NCI-H510A (cell line): ENCODE measurements around the gene INTS14.
A peak's percentile ranks its signal among the peaks of the same experiment; 100 is the strongest.

Experiments used
- DNase-seq: peaks from one replicate; lab custom pipeline; 2025; lab: John Stamatoyannopoulos, UW

The INTS14 gene

DNA sequence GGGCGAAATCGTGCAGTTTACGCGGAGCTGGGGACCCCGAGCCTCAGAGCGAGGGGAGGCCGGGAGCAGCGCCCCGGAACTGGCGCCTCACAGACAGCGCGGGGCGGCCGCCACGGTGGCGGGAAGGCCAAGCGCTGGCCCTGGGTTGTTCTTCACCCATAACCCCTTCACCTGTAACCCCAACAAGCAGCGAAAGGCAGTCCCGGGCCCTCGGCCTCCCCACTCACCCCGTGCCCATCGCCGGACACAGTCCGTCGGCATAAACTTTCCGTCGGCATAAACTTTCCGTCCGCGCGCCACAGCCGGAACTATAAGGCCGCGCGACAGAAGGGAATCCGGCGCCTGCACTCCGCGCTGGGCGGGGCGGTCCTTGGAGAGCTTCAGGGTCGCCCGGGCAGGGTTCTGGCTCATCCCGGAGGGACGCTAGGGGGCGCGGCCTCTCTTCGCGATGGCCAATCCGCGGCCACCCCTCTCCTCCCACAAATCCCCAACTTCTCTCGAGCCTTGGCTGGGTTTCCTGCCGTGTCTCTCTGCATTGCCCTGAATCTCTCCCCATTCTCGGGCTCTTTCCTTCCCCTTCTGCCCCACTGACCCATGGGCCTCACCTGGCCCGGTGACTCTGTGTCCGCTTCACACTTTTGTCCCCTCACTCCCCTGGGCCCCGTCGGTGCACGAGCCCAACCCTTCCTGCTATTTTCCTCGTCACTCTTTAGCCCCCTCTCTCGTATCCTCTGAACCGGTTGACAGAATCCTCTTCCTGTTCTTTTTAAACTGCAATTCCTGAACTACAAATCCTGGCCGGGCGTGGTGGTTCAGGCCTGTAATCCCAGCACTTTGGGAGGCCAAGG lies at the start of gene INTS14:
INTS14 (minus strand) TSS at position 261 of the 848 bp plus-strand sequence. CDS start 3,751 bp downstream, outside the sequence.
- DNase-seq = peak; percentile 89

DNA sequence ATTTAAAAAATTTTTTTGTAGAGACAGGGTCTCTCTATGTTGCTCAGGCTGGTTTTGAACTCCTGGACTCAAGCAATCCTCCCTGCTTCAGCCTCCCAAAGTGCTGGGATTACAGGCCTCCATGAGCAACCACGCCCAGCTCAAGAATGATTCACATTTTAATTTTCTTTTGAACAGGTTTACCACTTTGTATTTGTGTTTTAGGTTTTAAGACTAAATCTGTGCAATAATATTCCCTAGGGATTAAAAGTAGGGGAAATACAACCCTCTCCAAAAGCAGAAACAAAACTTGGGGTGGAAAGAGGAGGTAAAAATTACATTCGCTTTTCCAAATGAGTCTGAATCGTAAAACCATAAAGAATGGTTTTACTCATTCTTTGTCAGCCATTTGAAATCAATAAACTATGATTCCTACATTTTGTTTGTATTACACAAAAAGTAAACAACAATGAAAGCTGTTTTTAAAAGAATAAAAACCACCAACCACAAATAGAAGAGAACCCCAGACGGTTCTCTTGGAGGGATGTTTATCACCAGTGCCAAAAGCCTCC lies 48.6 kb upstream of the INTS14 start:
- no peak for DNase-seq

DNA sequence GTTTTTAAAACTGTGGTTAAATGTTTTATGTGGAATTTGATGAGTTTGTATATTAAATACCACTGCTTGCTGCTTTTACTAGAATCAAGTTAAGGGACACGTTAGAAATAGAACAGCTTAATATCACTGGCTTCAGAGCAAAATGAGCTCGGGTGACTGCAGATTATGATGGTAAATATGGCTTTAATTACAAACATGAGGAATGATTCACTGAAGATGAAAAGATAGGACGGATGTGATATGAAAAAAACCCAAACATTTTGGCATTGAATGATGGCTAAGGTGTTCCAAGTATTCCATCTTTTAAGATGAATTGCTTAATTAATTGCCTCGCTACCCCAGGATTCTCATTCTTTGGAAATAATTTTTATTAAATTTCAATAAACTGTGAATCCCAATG lies 44.5 kb upstream of the INTS14 start:
- DNase-seq = no peak

DNA sequence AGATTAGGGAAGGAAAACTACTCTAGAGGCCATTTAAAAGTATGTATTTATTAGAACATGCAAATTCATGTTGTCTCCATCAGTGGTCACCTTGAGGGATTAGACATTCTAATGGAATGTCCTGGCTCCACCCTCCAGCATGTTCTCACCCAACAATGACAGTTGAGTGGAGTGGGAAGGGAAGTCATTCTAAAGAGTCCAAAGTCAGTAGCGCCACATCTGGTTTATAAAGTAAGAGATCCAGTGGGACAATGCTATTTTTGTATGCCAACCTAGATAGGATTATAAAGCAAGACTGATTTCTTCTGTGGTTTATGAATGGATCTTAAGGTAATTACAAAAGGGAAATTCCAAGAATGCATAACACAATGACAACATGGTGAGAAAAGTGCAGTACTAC lies 44.1 kb upstream of the INTS14 start:
- DNase-seq = no peak

DNA sequence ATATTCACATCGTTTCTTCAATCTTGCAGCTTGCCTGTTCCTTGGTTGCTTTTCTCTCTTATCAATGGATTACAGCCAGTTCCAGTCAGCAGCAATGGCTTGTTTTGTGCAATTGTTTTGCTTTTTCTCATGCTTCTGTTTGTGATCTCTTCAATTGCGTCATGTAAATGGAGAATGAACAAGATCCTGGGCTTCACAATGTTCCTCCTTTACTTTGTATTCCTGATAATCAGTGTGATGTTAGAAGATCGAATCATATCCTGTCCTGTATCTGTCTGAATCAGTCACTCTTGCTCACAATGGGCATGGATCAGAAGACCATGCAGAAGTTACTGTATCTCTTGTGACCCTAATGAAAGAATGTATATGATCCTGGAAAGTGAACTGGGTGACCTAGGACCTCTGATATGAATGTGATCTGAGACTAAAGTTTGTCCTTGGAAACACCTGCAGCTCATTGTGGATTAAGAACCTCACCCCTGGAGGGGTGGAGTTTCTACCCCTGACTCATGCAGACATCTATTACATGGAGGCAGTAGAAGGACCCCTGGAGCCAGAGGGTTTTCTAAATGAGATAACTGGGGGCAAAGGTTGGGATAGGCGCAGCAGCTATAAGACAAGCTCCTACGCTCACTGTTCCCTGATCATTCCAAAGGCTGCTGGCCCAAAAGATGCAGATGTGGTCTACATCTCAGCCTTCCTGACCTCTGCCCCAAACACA lies 43.0 kb upstream of the INTS14 start:
- no peak for DNase-seq

DNA sequence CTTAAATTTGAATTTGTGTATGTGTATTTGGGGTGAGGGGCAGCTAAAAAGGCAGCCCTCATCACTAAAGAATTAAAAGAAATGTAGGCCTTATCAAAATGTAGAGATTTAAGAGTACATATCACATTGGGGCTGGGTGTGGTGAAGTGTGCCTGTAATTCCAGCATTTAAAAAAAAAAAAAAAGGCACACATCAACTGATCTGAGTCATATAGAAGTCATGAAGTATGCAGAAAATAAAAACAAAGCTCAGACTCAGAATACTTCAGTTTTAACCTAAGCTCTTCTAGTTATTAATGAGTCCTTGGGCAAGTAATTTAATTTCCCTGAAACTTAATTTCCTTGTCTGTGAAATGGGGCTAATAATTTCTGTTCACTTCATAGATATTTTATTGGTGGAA lies 42.4 kb upstream of the INTS14 start:
- no peak for DNase-seq

DNA sequence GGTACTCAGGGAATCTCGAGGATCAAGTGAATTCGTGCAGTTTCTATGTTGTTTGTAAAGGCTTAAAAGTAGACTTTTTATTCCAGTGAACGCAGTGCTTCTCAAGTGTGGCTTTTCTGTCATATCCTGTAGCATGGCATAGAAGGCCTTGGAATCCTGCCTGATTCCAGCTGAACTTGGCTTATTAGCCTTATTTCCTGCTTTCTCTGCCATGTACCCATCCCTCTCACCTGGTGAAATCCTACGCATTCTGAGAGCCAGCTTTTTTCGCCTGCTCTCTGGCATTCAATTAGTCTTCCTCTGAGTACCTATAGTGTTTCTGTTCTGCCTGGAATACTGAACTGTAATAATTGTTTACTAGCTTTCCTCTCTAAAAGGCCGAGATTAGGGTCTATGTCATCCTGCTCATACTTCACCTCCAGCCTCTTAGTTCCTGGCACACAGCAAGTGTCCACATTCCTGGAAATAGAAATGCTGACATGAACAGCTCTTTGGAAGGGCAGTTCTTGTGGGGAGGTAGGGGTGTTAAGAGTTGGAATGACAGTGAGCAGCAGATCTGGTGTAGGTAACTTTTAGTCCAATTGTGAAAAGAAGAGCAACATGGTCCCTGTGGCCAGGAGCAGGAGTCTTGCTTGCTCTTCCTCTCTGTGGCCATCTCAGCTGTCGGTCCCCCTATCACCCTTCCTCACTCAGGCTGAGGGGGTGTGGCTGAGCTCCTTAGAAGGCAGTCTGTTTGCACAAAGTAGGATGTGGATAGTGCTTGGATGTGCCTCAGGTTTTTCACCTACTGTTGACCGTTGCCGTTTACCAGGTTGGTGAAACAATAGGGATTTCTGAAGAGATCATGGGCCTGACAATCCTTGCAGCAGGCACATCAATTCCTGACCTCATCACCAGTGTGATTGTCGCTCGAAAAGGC lies 41.2 kb upstream of the INTS14 start:
- DNase-seq = no peak

DNA sequence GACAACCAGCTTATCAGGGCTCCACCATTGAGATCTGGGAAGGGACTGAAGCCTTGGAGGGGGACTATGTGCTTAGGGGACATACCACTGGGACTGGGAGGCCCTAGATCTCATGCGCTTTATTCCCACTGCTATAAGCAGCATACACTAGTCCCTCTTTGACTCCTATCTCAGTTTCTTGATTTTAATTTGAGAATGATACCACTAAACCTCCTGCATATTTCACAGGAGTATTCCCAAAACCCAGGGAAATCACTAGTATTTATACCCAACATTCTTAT lies 40.1 kb upstream of the INTS14 start:
- no peak for DNase-seq

DNA sequence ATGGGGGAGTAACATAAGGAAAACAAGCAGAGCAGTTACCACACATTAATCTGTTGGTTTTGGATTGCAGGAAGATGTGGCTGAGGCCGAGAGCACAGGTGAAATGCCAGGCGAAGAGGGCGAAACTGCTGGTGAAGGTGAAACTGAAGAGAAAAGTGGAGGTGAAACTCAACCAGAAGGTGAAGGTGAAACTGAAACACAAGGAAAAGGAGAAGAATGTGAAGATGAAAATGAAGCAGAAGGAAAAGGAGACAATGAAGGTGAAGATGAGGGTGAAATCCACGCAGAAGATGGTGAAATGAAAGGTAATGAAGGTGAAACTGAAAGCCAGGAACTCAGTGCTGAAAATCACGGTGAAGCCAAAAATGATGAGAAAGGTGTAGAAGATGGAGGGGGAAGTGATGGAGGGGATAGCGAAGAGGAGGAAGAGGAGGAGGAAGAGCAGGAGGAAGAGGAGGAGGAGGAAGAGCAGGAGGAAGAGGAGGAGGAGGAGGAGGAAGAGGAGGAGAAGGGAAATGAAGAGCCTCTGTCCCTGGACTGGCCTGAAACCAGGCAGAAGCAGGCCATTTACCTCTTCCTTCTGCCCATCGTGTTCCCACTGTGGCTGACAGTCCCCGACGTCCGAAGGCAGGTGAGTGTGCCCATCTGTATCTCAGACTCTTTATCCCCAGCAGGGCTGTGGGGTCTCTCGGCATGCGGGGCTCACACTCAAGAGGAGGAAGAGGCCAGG lies 39.5 kb upstream of the INTS14 start:
- no peak for DNase-seq

DNA sequence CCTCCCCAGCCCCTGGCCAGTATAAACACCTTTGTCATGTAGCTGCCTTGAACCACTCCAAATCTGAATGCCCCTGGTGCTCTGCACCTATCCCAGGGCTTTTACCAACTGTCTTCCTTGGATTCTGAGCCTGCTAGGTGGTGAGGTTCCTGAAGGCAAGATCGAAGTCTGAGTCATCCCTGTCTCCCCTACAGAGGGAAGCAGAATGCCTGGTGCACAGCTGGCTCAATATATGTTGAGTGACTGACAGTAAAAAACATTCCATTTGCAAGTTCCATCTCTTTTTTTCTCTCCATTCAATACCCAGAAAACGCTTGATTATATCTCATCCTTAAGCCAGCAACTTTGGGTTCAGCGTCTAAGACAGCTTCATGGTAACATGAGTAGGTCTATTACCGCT lies 35.6 kb upstream of the INTS14 start:
- DNase-seq = no peak

DNA sequence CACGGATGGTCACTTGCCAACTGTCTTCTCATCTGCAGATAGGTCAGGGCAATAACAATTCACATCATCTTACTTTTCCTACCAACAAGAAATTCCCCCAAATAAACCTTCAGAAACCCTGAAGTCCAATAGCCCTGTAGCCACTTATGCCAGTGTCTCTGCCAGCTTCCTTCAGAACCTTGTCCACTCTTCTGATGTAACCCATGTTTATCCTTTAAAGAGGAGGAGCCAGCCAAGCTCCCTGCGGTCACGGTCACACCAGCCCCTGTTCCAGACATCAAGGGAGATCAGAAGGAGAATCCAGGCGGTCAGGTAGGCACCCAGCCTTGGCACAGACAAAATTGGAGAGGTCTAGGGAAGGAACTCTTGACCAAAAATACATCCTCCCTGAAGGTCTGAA lies 34.5 kb upstream of the INTS14 start:
- DNase-seq = no peak

DNA sequence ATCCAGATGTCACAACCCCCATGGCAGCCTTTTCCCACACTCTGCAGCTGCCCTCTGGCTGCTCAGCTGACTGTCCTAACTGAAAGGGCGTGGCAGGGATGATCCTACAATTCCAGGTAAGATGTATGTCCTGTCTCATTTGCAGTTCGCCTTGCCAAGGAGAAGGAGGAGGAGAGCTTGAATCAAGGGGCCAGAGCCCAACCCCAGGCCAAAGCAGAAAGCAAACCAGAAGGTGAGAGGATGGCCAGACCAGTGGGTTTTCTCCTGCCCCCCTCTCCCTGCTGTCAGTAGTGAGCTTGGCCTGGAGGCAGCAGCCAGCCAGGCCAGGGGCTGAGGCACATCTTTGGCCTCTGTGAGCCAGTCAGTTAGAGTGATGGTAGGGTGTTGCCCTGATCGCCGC lies 33.4 kb upstream of the INTS14 start:
- no peak for DNase-seq

DNA sequence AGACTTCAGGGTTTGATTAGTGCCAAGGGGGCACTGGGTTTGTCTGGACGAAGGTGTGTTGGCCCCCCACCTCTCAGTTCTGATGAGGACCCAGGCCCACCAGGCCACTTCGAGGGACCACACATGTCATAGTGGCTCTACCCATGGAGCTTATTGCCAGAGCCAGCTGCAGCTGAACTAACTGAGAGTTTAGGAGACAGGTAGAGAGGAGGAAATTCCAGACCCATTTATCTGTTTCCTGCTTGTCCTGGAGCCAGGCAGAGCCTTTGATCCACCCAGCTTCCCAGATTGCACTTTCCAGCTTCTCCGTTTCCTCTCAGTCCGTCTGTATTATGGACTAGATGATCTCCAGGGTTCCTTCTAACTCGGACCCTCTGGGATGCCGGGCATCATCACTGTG lies 31.7 kb upstream of the INTS14 start:
- DNase-seq = no peak

DNA sequence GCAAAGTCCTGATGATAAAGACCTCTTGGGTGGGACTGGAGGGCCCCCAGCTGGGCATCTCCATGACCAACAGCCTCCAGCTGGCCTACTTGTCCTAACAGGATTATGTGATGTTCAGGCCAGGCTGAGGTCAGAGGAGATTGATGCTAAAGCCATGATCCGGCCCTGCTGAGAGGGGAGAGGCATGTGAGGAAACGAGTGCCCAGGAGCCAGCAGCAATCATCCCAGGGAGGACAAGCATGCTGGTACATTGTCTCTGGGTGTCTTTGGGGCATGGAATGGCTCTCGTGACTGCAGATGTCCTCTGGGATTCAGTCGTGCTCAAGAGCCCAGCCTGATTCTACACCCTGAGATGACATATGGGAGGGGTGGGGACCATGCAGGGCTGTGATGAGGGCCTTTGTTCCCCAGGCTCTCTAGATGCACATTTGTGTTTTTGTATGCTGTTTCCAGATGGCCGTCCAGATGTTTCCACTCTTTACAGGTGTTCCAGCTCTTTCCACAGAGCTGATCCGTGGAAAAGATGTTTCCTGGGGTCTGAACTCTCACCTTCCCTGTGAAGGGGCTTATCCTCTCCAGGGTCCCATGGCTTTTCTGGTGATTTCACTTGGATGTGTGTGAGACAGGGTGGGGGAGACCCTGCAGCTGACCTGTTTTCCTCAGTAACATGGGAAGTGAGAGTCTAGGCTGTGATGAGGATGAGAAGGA lies 31.0 kb upstream of the INTS14 start:
- no peak for DNase-seq

DNA sequence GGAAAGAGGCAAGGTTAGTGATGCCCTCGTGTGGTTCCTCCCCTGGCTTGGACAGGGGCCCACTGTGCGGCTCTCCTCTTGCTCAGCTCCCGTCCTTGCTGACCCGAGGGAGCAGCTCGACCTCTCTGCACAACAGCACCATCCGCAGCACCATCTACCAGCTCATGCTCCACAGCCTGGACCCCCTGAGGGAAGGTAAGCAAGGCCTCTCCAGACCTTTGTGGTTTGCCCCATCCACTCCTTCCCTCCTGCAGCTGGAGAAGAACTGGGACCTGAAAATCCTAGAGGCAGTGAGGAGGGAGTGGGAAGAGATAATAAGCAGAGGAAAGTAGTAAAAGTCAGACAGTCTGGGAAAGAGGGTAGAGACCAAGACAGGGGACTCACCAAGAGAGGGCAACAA lies 28.6 kb upstream of the INTS14 start:
- DNase-seq = no peak

DNA sequence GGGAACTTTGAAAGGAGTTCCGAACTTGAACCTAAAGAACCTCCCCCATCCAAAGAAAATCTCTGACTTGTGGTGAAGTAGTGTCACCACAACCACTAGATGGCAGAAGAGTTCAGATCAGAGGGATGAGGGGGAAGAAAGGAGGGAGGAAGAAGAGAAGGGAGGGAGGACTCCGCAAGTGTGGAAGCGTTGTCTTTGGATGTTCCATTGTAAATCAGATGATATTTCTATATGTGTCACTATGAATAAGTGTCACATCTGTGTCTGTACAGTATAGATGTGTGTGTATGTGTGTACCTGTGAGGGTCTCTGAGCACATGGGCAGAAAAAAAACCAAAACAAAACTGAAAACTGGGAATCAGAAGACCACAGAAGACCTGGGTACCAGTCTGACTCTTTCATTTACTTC lies 27.8 kb upstream of the INTS14 start:
- DNase-seq = no peak

DNA sequence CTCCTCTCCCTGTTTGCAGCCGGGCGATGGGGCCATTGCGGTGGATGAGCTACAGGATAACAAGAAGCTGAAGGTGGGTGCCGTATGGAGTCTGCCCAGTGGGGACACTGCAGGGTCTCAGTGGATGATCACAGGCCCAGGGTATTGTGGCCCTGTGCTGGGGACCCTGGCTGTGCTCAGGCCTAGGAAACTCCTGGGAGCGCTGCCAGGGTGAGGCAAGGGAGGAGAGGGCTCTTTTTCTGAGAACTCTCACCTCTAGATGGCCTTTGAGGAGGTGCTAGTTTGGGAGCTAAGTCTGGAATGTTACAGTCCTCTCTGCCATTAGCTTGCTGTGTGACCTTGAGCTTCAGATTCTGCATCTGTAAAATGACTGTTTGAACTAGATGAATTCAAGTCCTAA lies 27.2 kb upstream of the INTS14 start:
- no peak for DNase-seq

DNA sequence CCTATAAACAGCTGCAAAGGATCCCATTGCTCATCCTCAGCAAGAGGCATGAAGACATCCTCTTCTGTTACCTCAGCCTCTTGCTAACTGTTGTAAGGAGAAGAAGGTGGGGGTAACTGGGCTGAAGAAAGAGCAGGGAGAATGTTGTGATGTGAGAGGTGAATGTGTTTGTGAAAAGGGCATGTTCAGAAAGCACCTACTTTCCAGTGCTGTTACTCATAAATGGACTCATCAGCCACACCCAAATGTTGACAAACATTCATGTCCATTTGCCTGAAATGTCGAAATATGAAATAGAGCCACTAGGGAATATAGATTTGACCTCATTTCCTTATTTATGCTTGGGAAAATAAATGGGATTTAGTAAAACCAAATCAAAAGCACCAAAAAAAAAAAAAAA lies 23.4 kb upstream of the INTS14 start:
- no peak for DNase-seq

DNA sequence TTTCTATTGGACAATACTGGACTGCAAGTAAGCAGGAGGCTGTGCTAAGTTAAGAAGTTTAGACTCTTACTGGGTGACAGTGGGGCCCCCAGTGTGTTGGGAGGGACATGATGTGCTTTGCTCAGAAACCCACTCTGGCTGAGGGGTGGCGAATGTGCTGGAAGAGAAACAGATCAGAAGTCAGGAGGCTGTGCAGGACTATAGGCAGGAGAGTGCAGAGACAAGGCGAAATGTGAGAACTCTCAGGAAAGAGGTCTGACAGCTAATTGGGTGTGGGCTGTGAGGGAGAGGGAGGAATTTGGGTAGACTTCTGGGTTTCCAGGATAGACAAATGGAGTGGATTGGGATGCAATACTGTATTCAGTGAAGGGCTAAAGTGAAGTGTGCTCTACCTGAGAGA lies 22.8 kb upstream of the INTS14 start:
- no peak for DNase-seq

DNA sequence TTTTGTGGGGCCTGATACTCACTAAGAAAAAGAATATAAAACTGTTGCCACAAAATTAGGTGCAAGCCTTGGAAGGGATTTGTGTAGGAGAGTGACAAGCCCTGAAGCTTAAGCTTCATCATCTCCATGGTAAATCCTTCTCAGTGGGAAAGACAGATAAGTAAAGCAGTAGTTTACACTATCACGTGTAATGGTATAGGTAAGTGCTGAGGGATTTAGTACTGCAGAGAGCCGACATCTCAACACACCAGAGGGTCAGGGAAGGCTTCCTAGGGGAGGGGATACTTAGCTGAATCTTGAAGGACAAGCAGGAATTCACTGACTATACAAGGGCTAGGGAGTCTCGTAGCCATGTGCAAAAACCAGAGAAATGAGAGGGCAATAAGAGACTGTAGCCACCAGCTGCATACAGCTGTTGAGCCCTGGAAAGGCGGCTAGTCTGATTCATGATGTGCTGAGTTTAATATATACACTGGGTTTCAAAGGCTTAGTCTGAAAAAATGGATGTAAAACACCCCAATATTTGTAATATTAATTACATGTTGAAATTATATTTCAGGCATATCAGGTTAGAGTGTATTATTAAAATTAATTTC lies 21.9 kb upstream of the INTS14 start:
- DNase-seq = no peak

DNA sequence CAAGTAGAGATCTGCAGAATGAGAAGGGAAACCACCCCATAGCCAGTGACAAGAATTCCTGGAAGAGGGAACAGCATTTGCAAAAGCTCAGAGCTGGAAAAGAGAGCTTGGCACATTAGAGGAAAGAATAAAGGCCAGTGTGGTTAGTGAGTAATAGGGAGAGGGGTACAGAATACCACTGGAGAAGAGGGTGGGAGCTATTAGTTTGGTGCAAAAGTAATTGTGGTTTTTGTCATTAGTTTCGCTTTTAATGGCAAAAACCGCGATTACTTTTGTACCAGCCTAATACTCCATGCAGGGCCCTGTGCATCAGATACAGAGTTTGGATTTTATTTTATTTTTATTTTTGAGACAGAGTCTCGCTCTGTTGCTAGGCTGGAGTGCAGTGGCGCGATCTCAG lies 20.6 kb upstream of the INTS14 start:
- DNase-seq = no peak
